Measurements from ENCODE around the gene TAF3. TPM values are rescaled to one million over a fixed set of nuclear protein-coding genes. Genes with fewer than 3 reads are reported as not detected.

TAF3 gene
- total and polyA plus RNA-seq, 12 donors, result 3.6 to 14.9 (median 11.0) TPM

GRCh38 chr10:7958442-7958841, 140.1 kb downstream of the TAF3 start:
- 95 to 97% methylated on average over 5 of the region's 5 CpGs for WGBS, 2 donors
- H3K36me3 ChIP-seq, result no peaks in the 10 kb centered on the region
- ATAC-seq (no peak), DNase-seq (no peak)
- no peak overlapping the region for H3K4me3 ChIP-seq
- H3K9me3 ChIP-seq, result no peaks in the 10 kb centered on the region
- H3K4me1 ChIP-seq, result peaks cover 0 to 14% (median 9%) of the 10 kb centered on the region in 9 donors
- intact Hi-C loops (cut with DNase I), result no loop called here
- no peaks in the 10 kb centered on the region for H3K27me3 ChIP-seq
- no peak overlapping the region for H3K27ac ChIP-seq
- TF ChIP-seq CTCF (IDR thresholded peaks at IDR 0.05), result no peak

- intact Hi-C loops (cut with DNase I), result no loop called here
- WGBS, 2 donors, result 79 to 80% methylated on average over 4 of the region's 4 CpGs
- H3K4me1 ChIP-seq, result peaks cover 0 to 14% (median 9%) of the 10 kb centered on the region in 9 donors
- DNase-seq (no peak), ATAC-seq (no peak)
- H3K27me3 ChIP-seq, result no peaks in the 10 kb centered on the region
- no peaks in the 10 kb centered on the region for H3K9me3 ChIP-seq
- peaks cover 0 to 15% (median 11%) of the 10 kb centered on the region in 9 donors for H3K36me3 ChIP-seq
- H3K4me3 ChIP-seq, result no peak overlapping the region
- H3K27ac ChIP-seq, result no peak overlapping the region
- TF ChIP-seq CTCF (IDR thresholded peaks at IDR 0.05), result no peak
Measured at GRCh38 chr10:7960108-7960507, 141.8 kb downstream of the TAF3 start.

GRCh38 chr10:7962592-7962991, 144.3 kb downstream of the TAF3 start:
- ATAC-seq, result no peak
- Histone ChIP-seq H3K4me3 (no peak overlapping the region), H3K9me3 (no peaks in the 10 kb centered on the region), H3K27ac (no peak overlapping the region), H3K4me1 (no peaks in the 10 kb centered on the region), H3K27me3 (no peaks in the 10 kb centered on the region), H3K36me3 (peaks cover 0 to 31% (median 11%) of the 10 kb centered on the region in 9 donors)
- DNase-seq, result no peak
- no peak for TF ChIP-seq CTCF (IDR thresholded peaks at IDR 0.05)
- intact Hi-C loops (cut with DNase I), result no loop called here
- 75 to 76% methylated on average over 5 of the region's 5 CpGs for WGBS, 2 donors

GRCh38 chr10:7965457-7965856, 147.2 kb downstream of the TAF3 start:
- DNase-seq (no peak), ATAC-seq (no peak)
- H3K27me3 ChIP-seq, result no peaks in the 10 kb centered on the region
- 89 to 91% methylated on average over 2 of the region's 2 CpGs for WGBS, 2 donors
- no peak for TF ChIP-seq CTCF (IDR thresholded peaks at IDR 0.05)
- no peak overlapping the region for H3K27ac ChIP-seq
- no peak overlapping the region for H3K4me3 ChIP-seq
- intact Hi-C loops (cut with DNase I), result no loop called here
- H3K36me3 ChIP-seq, result peaks cover 0 to 31% (median 11%) of the 10 kb centered on the region in 9 donors
- H3K4me1 ChIP-seq, result peaks cover 0 to 13% (median 6%) of the 10 kb centered on the region in 9 donors
- no peaks in the 10 kb centered on the region for H3K9me3 ChIP-seq

Data from heart right ventricle (tissue), 16 donors.